Measurements from ENCODE around the gene AKAP6.

Gene AKAP6

DNA sequence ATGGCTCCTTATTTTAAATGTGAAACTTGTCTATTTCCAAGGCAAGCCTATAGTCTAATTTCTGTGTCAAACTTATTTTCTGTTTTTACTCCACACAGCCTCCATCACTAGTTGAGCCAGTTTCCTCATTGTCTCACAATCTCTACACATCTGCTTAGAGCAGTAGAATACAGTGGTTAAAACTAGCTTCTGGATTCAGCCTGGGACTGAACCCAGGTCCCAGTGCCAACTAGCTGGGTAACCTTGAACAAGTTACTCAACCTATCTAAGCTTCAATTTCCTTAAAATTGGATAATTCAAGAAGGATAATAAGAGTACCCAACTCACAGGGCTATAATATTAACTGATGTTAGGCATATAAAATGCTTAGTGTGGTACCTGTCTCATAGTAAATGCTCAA lies 304.8 kb downstream of the AKAP6 start:
- DNase-seq (ENCODE audit: low read depth): no peak
- no peak overlapping the region for H3K4me3 ChIP-seq (ENCODE audit: low read length)
- TF ChIP-seq, protein P1, sequence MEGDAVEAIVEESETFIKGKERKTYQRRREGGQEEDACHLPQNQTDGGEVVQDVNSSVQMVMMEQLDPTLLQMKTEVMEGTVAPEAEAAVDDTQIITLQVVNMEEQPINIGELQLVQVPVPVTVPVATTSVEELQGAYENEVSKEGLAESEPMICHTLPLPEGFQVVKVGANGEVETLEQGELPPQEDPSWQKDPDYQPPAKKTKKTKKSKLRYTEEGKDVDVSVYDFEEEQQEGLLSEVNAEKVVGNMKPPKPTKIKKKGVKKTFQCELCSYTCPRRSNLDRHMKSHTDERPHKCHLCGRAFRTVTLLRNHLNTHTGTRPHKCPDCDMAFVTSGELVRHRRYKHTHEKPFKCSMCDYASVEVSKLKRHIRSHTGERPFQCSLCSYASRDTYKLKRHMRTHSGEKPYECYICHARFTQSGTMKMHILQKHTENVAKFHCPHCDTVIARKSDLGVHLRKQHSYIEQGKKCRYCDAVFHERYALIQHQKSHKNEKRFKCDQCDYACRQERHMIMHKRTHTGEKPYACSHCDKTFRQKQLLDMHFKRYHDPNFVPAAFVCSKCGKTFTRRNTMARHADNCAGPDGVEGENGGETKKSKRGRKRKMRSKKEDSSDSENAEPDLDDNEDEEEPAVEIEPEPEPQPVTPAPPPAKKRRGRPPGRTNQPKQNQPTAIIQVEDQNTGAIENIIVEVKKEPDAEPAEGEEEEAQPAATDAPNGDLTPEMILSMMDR (conservative IDR thresholded peaks at IDR 0.05; ENCODE audit: low read length): no peak

DNA sequence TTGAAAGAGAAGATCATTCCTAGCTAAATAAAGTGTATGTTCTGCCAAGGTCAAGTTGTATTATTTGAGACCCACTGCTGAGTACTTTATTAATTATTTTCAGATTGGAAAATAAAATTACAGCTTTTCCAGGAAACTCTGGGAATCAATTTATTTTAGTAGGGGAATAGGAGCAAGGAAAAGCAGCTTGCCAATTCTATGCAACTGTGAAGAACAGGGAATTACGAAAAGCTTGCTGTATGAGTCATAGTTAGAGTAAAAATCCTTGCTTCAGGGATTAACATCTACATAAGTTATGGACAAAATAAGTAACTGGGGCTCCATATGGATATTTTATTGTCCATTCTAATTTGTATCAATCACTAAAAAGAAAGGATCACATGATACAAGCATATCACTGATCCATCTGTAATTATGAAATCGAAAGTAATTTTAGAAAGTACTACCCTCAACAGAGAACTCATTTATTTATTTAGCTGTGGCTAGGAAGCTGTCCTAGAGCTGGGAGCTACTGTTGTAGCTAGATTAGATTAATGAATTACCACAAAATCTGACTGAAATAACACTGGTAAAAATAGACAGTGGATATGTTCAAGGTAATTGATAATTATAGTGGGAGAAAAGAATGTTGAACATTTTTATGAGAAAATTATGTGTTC lies 306.1 kb downstream of the AKAP6 start:
- DNase-seq (ENCODE audit: low read depth): peak; percentile 58
- TF ChIP-seq, protein P1 (conservative IDR thresholded peaks at IDR 0.05; ENCODE audit: low read length): no peak
- no peak overlapping the region for H3K4me3 ChIP-seq (ENCODE audit: low read length)

DNA sequence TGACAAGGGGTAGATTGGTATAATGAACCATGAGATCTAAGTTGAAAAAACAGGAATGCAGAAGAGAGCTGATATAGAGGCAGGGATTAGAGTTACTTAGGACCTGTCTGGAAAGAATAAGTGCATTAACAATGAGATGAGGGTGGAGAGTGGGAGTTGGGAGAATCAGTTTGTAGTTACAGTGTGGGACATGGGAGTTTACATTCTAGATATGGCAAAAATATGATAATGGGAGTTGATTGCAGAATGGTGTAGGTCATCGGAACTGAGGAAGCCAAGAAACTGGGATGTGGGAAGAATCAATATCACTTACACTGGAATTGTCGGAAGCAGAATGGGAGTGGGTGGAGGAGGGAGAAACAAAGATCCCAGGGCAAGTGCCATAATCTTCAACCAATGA lies 308.5 kb downstream of the AKAP6 start:
- H3K4me3 ChIP-seq (ENCODE audit: low read length): no peak overlapping the region
- TF ChIP-seq, protein P1 (conservative IDR thresholded peaks at IDR 0.05; ENCODE audit: low read length): no peak
- no peak for DNase-seq (ENCODE audit: low read depth)

DNA sequence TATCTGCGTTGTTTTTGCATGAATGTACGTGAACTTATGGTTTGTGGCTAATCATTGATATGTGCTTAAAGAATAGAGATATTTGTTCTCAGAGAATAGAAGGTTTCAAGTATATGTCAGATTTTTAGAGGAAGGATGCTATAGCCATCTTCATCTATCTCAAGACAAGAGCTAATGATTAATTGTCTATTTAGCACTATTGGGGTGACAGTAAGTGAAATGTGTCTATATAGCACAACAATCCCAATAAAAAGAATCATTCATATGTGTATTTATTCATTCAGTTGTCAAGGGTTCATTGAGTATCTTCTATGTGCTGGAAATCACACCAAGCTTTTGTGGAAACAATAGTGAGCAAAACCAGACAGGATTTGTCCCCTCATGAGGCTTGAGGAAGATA lies 310.1 kb downstream of the AKAP6 start:
- H3K4me3 ChIP-seq (ENCODE audit: low read length): no peak overlapping the region
- TF ChIP-seq, protein P1 (conservative IDR thresholded peaks at IDR 0.05; ENCODE audit: low read length): no peak
- DNase-seq (ENCODE audit: low read depth): no peak

DNA sequence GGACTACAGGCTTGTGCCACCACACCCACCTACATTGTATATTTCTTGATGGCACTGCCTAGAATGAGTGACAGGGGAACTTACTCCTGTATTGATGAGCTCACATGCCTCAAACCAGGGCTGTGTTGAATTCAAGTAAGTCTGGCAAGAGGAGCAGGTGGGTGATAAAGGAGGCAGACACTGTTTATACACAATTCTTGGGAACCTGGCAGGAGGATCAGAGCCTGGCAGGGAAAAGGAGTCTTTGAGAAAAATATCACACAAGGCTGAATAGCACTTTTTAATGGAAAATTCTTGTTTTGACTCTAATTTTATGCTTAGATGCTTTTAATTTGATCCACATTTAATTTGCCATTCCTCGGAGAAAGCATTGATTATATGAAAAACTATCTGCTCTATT lies 316.5 kb downstream of the AKAP6 start:
- DNase-seq (ENCODE audit: low read depth): no peak
- TF ChIP-seq, protein P1 (conservative IDR thresholded peaks at IDR 0.05; ENCODE audit: low read length): no peak
- no peak overlapping the region for H3K4me3 ChIP-seq (ENCODE audit: low read length)

DNA sequence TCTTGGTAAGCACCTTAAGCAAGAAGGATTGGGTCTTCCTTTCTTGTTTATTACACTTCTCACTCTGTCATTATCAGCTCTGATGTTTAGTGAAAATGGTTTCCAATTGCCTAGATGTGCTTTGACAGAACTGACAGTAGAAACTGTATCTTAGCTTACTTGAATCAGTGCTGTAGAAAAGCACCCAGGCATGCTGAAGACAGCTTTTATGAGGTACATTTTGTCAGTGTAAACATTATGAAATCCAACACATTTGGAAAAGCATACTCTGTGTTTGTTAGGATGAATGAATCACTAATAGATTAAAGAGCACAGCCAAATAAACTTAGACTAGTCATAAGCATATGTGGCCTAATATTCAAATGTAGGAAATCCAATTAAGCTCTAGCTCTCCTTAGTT lies 319.3 kb downstream of the AKAP6 start:
- H3K4me3 ChIP-seq (ENCODE audit: low read length): no peak overlapping the region
- peak; percentile 73 for DNase-seq (ENCODE audit: low read depth)
- TF ChIP-seq, protein P1 (conservative IDR thresholded peaks at IDR 0.05; ENCODE audit: low read length): no peak

DNA sequence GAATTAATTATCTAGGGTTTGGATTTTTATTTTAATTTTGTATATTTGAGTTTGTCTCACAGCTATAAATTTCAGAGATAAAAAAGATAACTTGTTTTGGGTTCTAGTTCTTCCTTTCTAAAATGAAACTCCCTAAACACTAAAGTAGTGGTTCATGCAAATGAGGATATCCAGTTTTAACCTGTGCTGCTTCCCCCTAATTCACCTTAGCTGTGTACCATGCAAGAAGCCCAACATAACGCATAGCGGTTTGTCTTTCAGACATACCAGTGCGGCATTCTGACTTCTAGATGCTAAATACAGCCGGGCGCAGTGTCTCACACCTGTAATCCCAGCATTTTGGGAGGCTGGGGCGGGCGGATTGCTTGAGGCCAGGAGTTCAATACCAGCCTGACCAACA lies 320.9 kb downstream of the AKAP6 start:
- DNase-seq (ENCODE audit: low read depth): no peak
- TF ChIP-seq, protein P1 (conservative IDR thresholded peaks at IDR 0.05; ENCODE audit: low read length): no peak

More for the DNA sequence above, 320.9 kb downstream of the AKAP6 start:
- H3K4me3 ChIP-seq (ENCODE audit: low read length): no peak overlapping the region
